T1000 (cell line): ENCODE results near the gene PCDHGB3.
"Not testable (repeated sequence)": the region's sequence is repeated elsewhere in the genome, so short reads cannot be mapped to it uniquely, and the experiment has no call there.

Experiments
- DNase-seq: peaks from one replicate; lab custom pipeline; 2025; ENCODE audit warnings: mixed read lengths; lab: John Stamatoyannopoulos, UW

The PCDHGB3 gene

DNA sequence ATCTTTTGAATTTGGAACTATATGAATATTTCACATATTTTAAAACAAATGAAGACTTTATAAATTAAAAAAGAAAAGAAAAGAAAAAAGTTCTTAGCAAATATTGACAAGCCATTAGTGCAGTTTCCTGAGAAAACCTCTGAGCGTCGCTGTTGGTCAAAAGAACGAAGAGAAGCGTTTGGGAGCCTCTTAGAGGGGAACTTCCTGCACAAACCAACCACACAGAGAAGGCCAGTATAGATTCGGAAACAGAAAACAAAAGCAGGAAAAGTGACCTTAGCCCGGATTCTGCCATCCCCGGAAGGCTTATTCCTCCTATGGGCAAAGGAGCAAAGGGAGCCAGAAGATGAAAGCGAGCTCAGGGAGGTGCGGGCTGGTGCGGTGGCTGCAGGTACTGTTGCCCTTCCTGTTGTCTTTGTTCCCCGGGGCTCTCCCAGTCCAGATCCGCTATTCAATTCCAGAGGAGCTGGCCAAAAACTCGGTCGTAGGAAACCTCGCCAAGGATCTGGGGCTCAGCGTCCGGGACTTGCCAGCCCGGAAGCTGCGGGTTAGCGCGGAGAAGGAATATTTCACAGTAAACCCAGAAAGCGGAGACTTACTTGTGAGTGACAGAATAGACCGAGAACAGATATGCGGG lies 10.1 kb upstream of the PCDHGB3 start, which contains the start of gene PCDHGB2:
TSS of gene PCDHGB2 (plus strand) at position 205 of the 637 bp plus-strand sequence. CDS start at position 347, 142 bp downstream.
- no peak for DNase-seq

DNA sequence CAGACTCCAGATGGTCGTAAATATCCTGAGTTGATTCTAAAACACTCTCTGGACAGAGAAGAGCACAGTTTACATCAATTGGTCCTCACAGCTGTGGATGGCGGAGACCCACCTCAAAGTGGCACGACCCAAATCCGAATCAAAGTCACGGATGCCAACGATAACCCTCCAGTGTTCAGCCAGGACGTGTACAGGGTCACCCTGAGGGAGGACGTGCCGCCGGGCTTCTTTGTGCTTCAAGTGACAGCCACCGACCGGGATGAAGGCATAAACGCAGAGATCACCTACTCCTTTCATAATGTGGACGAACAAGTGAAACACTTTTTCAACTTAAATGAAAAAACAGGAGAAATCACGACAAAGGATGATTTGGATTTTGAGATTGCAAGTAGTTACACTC lies 9.4 kb upstream of the PCDHGB3 start:
- DNase-seq: no peak

DNA sequence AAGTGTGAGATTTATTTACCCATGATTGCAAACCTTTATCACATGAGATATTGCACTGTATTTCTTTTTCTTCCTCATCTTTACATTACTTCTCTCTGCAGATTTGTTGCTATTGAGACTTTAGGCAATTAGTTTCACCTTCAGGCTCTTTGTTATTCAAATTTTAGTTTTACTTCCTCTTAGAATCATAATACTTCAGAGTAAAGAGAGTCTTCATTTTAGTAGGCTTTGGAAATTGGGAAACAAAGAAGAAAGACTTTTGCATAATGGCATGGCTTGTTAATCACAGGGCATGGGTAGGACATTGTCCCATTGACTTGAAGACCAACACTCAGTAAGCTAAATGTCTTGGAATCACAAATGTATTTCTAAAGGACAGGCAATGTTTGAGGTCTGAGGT lies 7.3 kb upstream of the PCDHGB3 start:
- no peak for DNase-seq

DNA sequence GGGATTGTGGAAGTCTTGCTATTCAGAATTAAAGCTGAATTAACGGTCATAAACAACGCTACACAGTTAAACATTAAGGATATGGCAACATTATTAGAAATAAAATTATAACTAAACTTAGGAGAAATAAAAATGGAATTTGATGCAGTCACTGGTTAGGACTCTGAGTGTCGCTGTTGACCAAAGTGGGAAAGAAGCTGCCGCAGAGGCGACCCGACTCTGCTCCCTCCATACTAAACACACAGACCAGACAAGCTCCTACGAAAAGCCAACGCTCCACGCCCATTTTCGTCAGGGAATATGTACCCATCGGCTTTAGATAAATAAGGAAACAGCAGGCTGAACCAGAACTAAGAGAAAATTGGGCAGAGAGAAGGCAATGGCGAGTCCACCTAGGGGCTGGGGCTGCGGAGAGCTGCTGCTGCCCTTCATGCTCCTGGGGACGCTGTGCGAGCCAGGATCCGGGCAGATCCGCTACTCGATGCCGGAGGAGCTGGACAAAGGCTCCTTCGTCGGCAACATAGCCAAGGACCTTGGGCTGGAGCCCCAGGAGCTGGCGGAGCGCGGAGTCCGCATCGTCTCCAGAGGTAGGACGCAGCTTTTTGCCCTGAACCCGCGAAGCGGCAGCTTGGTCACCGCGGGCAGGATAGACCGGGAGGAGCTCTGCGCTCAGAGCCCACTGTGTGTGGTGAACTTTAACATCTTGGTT lies 5.9 kb upstream of the PCDHGB3 start, which contains the start of gene PCDHGA5:
TSS of gene PCDHGA5 (plus strand) at position 211 of the 709 bp plus-strand sequence. CDS start at position 380, 169 bp downstream.
- DNase-seq: no peak

DNA sequence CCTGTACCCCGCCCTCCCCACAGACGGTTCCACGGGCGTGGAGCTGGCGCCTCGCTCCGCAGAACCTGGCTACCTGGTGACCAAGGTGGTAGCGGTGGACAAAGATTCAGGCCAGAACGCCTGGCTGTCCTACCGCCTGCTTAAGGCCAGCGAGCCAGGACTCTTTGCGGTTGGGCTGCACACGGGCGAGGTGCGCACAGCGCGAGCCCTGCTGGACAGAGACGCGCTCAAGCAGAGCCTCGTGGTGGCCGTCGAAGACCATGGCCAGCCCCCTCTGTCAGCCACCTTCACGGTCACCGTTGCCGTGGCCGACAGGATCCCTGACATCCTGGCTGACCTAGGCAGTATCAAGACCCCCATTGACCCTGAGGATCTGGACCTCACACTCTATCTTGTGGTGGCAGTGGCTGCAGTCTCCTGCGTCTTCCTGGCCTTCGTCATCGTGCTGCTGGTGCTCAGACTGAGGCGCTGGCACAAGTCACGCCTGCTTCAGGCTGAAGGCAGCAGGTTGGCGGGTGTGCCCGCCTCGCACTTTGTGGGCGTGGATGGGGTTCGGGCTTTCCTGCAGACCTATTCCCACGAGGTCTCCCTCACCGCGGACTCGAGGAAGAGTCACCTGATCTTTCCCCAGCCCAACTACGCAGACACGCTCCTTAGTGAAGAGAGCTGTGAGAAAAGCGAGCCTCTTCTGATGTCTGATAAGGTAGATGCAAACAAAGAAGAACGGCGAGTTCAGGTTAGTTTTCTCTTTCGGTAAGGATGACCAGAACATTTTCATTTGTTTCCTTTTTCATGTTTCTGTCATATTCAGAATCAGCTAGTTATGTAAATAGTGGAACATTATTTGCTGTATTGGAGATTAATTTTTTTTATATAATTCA lies 3.8 kb upstream of the PCDHGB3 start:
- DNase-seq: no peak

DNA sequence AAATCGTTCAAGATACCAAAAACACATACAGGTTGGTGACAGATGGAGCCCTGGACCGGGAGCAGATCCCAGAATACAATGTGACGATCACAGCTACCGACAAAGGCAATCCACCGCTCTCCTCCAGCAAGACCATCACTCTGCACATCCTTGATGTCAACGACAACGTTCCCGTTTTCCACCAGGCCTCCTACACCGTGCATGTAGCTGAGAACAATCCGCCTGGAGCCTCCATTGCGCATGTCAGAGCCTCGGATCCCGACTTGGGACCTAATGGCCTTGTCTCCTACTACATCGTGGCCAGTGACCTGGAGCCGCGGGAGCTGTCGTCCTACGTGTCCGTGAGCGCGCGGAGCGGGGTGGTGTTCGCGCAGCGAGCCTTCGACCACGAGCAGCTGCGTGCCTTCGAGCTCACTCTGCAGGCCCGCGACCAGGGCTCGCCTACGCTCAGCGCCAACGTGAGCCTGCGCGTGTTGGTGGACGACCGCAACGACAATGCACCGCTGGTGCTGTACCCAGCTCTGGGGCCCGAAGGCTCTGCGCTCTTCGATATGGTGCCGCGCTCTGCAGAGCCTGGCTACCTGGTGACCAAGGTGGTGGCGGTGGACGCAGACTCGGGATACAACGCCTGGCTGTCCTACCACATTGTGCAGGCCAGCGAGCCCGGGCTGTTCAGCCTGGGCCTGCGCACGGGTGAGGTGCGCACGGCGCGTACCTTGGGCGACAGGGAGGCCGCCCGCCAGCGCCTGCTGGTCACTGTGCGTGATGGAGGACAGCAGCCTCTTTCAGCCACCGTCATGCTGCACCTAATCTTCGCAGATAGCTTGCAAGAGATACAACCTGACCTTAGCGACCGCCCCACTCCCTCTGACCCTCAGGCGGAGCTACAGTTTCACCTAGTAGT lies 1.8 kb downstream of the PCDHGB3 start:
- no peak for DNase-seq

DNA sequence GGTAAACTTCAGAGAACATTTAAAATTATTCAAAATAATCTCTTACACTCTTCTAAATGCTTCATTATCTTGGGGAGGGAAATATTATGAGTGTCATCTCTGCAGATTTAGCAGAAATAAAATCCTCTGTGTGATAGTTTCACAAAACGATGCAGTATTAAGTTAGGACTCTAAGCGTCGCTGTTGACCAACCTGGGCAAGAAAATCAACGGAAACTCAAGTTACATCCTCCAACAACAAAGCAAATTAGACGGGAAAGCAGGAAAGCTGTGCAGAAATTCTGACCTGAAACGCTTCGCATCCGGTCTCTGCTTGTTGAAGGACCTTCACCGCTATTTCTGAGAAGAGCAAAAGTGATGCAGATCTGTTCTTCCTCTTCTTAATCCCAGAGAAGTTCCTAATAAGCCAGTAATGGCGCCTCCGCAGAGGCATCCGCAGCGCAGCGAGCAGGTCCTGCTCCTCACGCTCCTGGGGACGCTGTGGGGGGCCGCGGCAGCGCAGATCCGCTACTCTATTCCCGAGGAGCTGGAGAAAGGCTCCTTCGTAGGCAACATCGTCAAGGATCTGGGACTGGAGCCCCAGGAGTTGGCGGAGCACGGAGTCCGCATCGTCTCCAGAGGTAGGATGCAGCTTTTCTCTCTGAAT lies 3.8 kb downstream of the PCDHGB3 start, which contains the start of gene PCDHGA6:
TSS of gene PCDHGA6 (plus strand) at position 219 of the 645 bp plus-strand sequence. CDS start at position 412, 193 bp downstream.
- DNase-seq: no peak

DNA sequence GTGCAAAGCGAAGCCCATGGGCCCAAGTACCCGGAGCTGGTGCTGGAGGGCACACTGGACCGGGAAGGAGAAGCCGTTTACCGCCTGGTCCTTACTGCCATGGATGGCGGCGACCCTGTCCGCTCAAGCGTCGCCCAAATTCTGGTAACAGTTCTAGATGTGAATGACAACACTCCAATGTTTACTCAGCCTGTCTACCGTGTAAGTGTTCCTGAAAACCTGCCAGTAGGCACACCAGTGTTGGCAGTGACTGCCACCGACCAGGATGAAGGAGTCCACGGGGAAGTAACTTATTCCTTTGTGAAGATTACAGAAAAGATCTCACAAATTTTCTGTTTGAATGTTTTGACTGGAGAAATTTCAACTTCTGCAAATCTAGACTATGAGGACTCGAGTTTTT lies 4.6 kb downstream of the PCDHGB3 start:
- DNase-seq: no peak

DNA sequence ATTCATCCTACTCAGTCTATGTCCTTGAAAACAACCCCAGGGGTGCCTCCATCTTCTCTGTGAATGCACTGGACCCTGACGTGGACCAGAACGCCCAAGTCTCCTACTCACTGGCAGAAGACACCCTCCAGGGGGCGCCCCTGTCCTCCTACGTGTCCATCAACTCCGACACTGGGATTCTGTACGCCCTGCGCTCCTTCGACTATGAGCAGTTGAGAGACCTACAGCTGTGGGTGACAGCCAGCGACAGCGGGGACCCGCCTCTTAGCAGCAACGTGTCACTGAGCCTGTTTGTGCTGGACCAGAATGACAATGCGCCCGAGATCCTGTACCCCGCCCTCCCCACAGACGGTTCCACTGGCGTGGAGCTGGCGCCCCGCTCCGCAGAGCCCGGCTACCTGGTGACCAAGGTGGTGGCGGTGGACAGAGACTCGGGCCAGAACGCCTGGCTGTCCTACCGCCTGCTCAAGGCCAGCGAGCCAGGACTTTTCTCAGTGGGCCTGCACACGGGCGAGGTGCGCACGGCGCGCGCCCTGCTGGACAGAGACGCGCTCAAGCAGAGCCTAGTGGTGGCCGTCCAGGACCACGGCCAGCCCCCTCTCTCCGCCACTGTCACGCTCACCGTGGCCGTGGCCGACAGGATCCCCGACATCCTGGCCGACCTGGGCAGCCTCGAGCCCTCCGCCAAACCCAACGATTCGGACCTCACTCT lies 5.6 kb downstream of the PCDHGB3 start:
- not testable (repeated sequence) for DNase-seq

DNA sequence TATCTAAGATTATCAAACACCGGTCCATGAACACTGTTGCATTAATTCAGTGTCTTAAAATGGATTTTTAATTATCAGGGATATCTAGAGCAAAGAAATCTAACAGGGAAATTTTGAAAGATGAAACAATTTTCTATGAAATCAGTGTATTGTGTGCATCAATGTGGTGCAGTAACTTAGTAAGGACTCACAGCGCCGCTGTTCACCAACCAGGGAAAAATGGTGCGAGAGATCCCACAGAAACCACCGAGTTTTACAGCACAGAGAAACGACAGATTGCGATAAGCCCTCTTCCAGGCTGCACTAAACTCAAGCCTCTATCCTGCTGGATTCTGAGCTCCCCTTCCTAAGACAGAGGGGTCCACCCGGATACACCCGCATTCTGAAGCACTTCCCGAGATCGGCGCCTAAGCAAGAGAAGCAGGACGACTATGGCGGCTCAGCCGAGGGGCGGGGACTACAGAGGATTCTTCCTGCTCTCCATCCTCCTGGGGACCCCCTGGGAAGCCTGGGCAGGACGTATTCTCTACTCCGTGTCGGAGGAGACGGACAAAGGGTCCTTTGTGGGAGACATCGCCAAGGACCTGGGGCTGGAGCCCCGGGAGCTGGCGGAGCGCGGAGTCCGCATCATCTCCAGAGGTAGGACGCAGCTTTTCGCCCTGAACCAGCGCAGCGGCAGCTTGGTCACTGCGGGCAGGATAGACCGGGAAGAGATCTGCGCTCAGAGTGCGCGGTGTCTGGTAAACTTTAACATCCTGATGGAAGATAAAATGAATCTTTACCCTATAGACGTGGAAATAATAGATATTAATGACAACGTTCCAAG lies 12.6 kb downstream of the PCDHGB3 start, which contains the start of gene PCDHGA7:
TSS of gene PCDHGA7 (plus strand) at position 274 of the 826 bp plus-strand sequence. CDS start at position 432, 158 bp downstream.
- DNase-seq: no peak

DNA sequence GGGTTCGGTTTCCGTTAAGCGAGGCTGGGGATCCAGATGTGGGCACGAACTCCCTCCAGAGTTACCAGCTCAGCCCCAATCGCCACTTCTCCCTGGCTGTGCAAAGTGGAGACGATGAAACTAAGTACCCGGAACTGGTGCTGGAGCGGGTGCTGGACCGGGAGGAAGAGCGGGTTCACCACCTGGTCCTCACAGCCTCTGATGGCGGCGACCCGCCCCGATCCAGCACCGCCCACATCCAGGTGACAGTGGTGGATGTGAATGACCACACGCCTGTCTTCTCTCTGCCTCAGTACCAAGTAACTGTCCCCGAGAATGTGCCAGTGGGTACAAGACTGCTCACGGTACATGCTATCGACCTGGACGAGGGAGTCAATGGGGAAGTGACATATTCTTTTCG lies 13.3 kb downstream of the PCDHGB3 start:
- no peak for DNase-seq

DNA sequence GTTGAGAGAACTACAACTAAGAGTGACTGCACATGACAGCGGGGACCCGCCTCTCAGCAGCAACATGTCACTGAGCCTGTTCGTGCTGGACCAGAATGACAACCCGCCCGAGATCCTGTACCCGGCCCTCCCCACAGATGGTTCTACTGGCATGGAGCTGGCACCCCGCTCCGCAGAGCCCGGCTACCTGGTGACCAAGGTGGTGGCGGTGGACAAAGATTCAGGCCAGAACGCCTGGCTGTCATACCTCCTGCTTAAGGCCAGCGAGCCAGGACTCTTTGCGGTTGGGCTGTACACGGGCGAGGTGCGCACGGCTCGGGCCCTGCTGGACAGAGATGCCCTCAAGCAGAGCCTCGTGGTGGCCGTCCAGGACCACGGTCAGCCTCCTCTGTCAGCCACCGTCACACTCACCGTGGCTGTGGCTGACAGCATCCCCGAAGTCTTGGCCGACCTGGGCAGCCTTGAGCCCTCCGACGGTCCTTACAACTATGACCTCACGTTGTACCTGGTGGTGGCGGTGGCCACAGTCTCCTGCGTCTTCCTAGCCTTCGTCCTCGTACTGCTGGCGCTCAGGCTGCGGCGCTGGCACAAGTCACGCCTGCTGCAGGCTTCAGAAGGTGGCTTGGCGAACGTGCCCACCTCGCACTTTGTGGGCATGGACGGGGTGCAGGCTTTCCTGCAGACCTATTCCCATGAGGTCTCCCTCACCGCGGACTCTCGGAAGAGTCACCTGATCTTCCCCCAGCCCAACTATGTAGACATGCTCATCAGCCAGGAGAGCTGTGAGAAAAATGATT lies 14.6 kb downstream of the PCDHGB3 start:
- DNase-seq: no peak

DNA sequence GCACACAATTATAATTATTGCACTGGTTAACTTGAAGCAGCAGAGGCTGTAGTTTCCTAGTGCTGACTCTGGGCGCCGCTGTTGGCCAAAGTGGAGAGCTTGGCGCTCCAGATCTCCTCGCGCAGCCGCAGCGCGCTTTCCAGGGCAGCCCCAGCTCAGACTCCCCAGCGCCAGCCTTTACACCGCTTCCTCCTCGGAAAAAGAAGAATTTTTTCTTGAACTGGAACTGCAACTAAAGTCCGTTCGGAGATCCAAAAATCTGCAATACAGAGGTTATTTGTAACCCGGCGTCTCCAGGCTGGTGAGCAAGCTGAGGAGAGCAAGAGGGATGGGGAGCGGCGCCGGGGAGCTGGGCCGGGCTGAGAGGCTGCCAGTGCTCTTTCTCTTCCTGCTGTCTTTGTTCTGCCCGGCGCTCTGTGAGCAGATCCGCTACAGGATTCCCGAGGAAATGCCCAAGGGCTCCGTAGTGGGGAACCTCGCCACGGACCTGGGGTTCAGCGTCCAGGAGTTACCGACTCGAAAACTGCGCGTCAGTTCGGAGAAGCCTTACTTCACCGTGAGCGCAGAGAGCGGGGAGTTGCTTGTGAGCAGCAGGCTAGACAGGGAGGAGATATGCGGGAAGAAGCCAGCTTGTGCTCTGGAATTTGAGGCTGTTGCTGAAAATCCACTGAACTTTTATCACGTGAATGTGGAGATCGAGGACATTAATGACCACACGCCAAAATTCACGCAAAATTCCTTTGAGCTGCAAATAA lies 17.7 kb downstream of the PCDHGB3 start, which contains the start of gene PCDHGB4:
TSS of gene PCDHGB4 (plus strand) at position 142 of the 755 bp plus-strand sequence. CDS start at position 329, 187 bp downstream.
- DNase-seq: not testable (repeated sequence)

DNA sequence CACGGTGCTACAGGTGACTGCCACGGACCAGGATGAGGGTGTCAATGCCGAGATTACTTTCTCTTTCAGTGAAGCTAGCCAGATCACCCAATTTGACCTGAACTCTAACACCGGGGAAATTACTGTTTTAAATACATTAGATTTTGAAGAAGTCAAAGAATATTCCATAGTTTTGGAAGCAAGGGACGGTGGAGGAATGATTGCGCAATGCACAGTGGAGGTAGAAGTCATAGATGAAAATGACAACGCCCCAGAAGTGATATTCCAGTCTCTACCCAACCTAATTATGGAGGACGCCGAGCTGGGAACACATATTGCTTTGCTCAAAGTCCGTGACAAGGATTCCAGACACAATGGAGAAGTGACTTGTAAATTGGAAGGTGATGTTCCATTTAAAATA lies 18.6 kb downstream of the PCDHGB3 start:
- DNase-seq: no peak

DNA sequence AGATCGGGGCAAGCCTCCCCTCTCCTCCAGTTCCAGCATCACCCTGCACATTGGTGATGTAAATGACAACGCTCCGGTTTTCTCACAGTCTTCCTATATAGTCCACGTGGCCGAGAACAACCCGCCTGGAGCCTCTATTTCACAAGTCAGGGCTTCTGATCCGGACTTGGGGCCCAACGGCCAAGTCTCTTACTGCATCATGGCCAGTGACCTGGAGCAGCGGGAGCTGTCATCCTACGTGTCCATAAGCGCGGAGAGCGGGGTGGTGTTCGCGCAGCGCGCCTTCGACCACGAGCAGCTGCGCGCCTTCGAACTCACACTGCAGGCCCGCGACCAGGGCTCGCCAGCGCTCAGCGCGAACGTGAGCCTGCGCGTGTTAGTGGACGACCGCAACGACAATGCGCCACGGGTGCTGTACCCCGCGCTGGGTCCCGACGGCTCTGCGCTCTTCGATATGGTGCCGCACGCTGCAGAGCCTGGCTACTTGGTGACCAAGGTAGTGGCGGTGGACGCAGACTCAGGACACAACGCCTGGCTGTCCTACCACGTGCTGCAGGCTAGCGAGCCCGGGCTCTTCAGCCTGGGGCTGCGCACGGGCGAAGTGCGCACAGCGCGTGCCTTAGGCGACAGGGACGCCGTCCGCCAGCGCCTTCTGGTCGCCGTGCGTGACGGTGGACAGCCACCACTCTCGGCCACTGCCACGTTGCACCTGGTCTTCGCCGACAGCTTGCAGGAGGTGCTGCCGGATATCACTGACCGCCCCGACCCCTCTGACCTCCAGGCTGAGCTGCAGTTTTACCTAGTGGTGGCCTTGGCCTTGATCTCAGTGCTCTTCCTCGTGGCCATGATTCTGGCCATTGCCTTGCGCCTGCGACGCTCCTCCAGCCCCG lies 19.4 kb downstream of the PCDHGB3 start:
- no peak for DNase-seq
